ENCODE results near the gene COL25A1. TPM values are rescaled to one million over a fixed set of nuclear protein-coding genes. Genes with fewer than 3 reads are reported as not detected.
"Not testable (repeated sequence)": the region's sequence is repeated elsewhere in the genome, so short reads cannot be mapped to it uniquely, and the experiment has no call there.

Gene COL25A1
- total and polyA plus RNA-seq, 5 donors from 2014 or later = 0.19 TPM; not detected in 4

GRCh38 chr4:109004418-109004817 is 298.0 kb downstream of the COL25A1 start:
- no peak overlapping the region for H3K27ac ChIP-seq (ENCODE audit: insufficient read depth, low read length, poor library complexity, severe bottlenecking)
- DNase-seq = no peak
- H3K36me3 ChIP-seq (ENCODE audit: control insufficient read depth, insufficient read depth, low read length) = no peaks in the 10 kb centered on the region
- no peak overlapping the region for H3K27ac Mint-ChIP-seq
- H3K9me3 ChIP-seq (ENCODE audit: control insufficient read depth in 2 of 2, low read length in 2 of 2) = no peaks in the 10 kb centered on the region
- no peaks in the 10 kb centered on the region for H3K4me1 ChIP-seq (ENCODE audit: control insufficient read depth, insufficient read depth, low read length, poor library complexity, severe bottlenecking)
- no peaks in the 10 kb centered on the region for H3K36me3 Mint-ChIP-seq
- H3K9me3 Mint-ChIP-seq = peaks cover 0 to 4% (median 0%) of the 10 kb centered on the region in 7 donors
- no peaks in the 10 kb centered on the region for H3K27me3 ChIP-seq (ENCODE audit: control insufficient read depth, insufficient read depth, low read length)
- H3K27me3 Mint-ChIP-seq = peaks cover 4% of the 10 kb centered on the region
- no peak overlapping the region for H3K4me3 Mint-ChIP-seq
- ATAC-seq (ENCODE audit: low read depth in 2 of 2) = no peak
- H3K4me3 ChIP-seq (ENCODE audit: low read depth, low read length) = no peak overlapping the region
- H3K4me1 Mint-ChIP-seq = no peaks in the 10 kb centered on the region

GRCh38 chr4:109003964-109004363 is 298.5 kb downstream of the COL25A1 start:
- H3K4me1 ChIP-seq (ENCODE audit: control insufficient read depth, insufficient read depth, low read length, poor library complexity, severe bottlenecking) = no peaks in the 10 kb centered on the region
- Mint-ChIP-seq H3K4me1 (no peaks in the 10 kb centered on the region), H3K27ac (no peak overlapping the region), H3K9me3 (peaks cover 0 to 4% (median 0%) of the 10 kb centered on the region in 7 donors), H3K4me3 (no peak overlapping the region), H3K36me3 (no peaks in the 10 kb centered on the region), H3K27me3 (peaks cover under 1% of the 10 kb centered on the region)
- DNase-seq = no peak
- H3K27ac ChIP-seq (ENCODE audit: insufficient read depth, low read length, poor library complexity, severe bottlenecking) = no peak overlapping the region
- no peaks in the 10 kb centered on the region for H3K27me3 ChIP-seq (ENCODE audit: control insufficient read depth, insufficient read depth, low read length)
- no peaks in the 10 kb centered on the region for H3K9me3 ChIP-seq (ENCODE audit: control insufficient read depth in 2 of 2, low read length in 2 of 2)
- no peak for ATAC-seq (ENCODE audit: low read depth in 2 of 2)
- H3K4me3 ChIP-seq (ENCODE audit: low read depth, low read length) = no peak overlapping the region
- no peaks in the 10 kb centered on the region for H3K36me3 ChIP-seq (ENCODE audit: control insufficient read depth, insufficient read depth, low read length)

GRCh38 chr4:108991551-108992328 is 310.7 kb downstream of the COL25A1 start:
- Mint-ChIP-seq H3K27me3 (no peaks in the 10 kb centered on the region), H3K4me1 (no peaks in the 10 kb centered on the region), H3K36me3 (no peaks in the 10 kb centered on the region), H3K4me3 (no peak overlapping the region), H3K27ac (no peak overlapping the region), H3K9me3 (peaks cover 0 to 6% (median under 1%) of the 10 kb centered on the region in 7 donors)
- Histone ChIP-seq H3K9me3 (ENCODE audit: control insufficient read depth in 2 of 2, low read length in 2 of 2) (no peaks in the 10 kb centered on the region), H3K27me3 (ENCODE audit: control insufficient read depth, insufficient read depth, low read length) (no peaks in the 10 kb centered on the region), H3K27ac (ENCODE audit: insufficient read depth, low read length, poor library complexity, severe bottlenecking) (no peak overlapping the region), H3K36me3 (ENCODE audit: control insufficient read depth, insufficient read depth, low read length) (no peaks in the 10 kb centered on the region), H3K4me3 (ENCODE audit: low read depth, low read length) (no peak overlapping the region), H3K4me1 (ENCODE audit: control insufficient read depth, insufficient read depth, low read length, poor library complexity, severe bottlenecking) (no peaks in the 10 kb centered on the region)
- ATAC-seq (ENCODE audit: low read depth in 2 of 2) = no peak
- DNase-seq = no peak

- no peak overlapping the region for H3K4me3 Mint-ChIP-seq
- Histone ChIP-seq H3K4me1 (ENCODE audit: control insufficient read depth, insufficient read depth, low read length, poor library complexity, severe bottlenecking) (no peaks in the 10 kb centered on the region), H3K4me3 (ENCODE audit: low read depth, low read length) (no peak overlapping the region), H3K27me3 (ENCODE audit: control insufficient read depth, insufficient read depth, low read length) (no peaks in the 10 kb centered on the region), H3K36me3 (ENCODE audit: control insufficient read depth, insufficient read depth, low read length) (no peaks in the 10 kb centered on the region), H3K9me3 (ENCODE audit: control insufficient read depth in 2 of 2, low read length in 2 of 2) (no peaks in the 10 kb centered on the region), H3K27ac (ENCODE audit: insufficient read depth, low read length, poor library complexity, severe bottlenecking) (no peak overlapping the region)
- H3K36me3 Mint-ChIP-seq = no peaks in the 10 kb centered on the region
- no peak for DNase-seq
- H3K9me3 Mint-ChIP-seq = peaks cover 0 to 3% (median 0%) of the 10 kb centered on the region in 7 donors
- no peak overlapping the region for H3K27ac Mint-ChIP-seq
- no peaks in the 10 kb centered on the region for H3K4me1 Mint-ChIP-seq
- H3K27me3 Mint-ChIP-seq = no peaks in the 10 kb centered on the region
- ATAC-seq (ENCODE audit: low read depth in 2 of 2) = no peak
These were observed 313.8 kb downstream of the COL25A1 start for GRCh38 chr4:108988464-108989195.

GRCh38 chr4:108984495-108984894 is 318.0 kb downstream of the COL25A1 start:
- ATAC-seq (ENCODE audit: low read depth in 2 of 2); H3K27me3 Mint-ChIP-seq; H3K9me3 ChIP-seq (ENCODE audit: control insufficient read depth in 2 of 2, low read length in 2 of 2); H3K4me1 ChIP-seq (ENCODE audit: control insufficient read depth, insufficient read depth, low read length, poor library complexity, severe bottlenecking); H3K36me3 ChIP-seq (ENCODE audit: control insufficient read depth, insufficient read depth, low read length); H3K4me3 Mint-ChIP-seq; DNase-seq; H3K9me3 Mint-ChIP-seq; H3K27ac Mint-ChIP-seq; H3K36me3 Mint-ChIP-seq; H3K4me1 Mint-ChIP-seq; H3K4me3 ChIP-seq (ENCODE audit: low read depth, low read length); H3K27ac ChIP-seq (ENCODE audit: insufficient read depth, low read length, poor library complexity, severe bottlenecking); H3K27me3 ChIP-seq (ENCODE audit: control insufficient read depth, insufficient read depth, low read length): not testable (repeated sequence)

- Histone ChIP-seq H3K4me1 (ENCODE audit: control insufficient read depth, insufficient read depth, low read length, poor library complexity, severe bottlenecking) (no peaks in the 10 kb centered on the region), H3K27me3 (ENCODE audit: control insufficient read depth, insufficient read depth, low read length) (no peaks in the 10 kb centered on the region), H3K36me3 (ENCODE audit: control insufficient read depth, insufficient read depth, low read length) (no peaks in the 10 kb centered on the region), H3K27ac (ENCODE audit: insufficient read depth, low read length, poor library complexity, severe bottlenecking) (no peak overlapping the region), H3K9me3 (ENCODE audit: control insufficient read depth in 2 of 2, low read length in 2 of 2) (no peaks in the 10 kb centered on the region), H3K4me3 (ENCODE audit: low read depth, low read length) (no peak overlapping the region)
- H3K4me1 Mint-ChIP-seq = peaks cover 0 to 2% (median under 1%) of the 10 kb centered on the region in 4 donors
- H3K27ac Mint-ChIP-seq = no peak overlapping the region
- H3K4me3 Mint-ChIP-seq = no peak overlapping the region
- peaks cover 0 to 3% (median 0%) of the 10 kb centered on the region in 7 donors for H3K9me3 Mint-ChIP-seq
- no peaks in the 10 kb centered on the region for H3K27me3 Mint-ChIP-seq
- H3K36me3 Mint-ChIP-seq = no peaks in the 10 kb centered on the region
- DNase-seq (no peak), ATAC-seq (ENCODE audit: low read depth in 2 of 2) (no peak)
These were observed 319.9 kb downstream of the COL25A1 start for GRCh38 chr4:108982402-108983185.

- peaks cover 0 to 3% (median 0%) of the 10 kb centered on the region in 7 donors for H3K9me3 Mint-ChIP-seq
- H3K4me1 Mint-ChIP-seq = peaks cover 0 to 2% (median under 1%) of the 10 kb centered on the region in 4 donors
- DNase-seq = no peak
These were observed 321.8 kb downstream of the COL25A1 start for GRCh38 chr4:108980455-108981239.

More at GRCh38 chr4:108980455-108981239, 321.8 kb downstream of the COL25A1 start:
- no peak overlapping the region for H3K27ac Mint-ChIP-seq
- H3K9me3 ChIP-seq (ENCODE audit: control insufficient read depth in 2 of 2, low read length in 2 of 2) = no peaks in the 10 kb centered on the region
- H3K27me3 ChIP-seq (ENCODE audit: control insufficient read depth, insufficient read depth, low read length) = no peaks in the 10 kb centered on the region
- no peaks in the 10 kb centered on the region for H3K27me3 Mint-ChIP-seq
- no peak overlapping the region for H3K4me3 Mint-ChIP-seq
- ATAC-seq (ENCODE audit: low read depth in 2 of 2) = no peak
- no peaks in the 10 kb centered on the region for H3K36me3 Mint-ChIP-seq
- no peak overlapping the region for H3K27ac ChIP-seq (ENCODE audit: insufficient read depth, low read length, poor library complexity, severe bottlenecking)
- no peaks in the 10 kb centered on the region for H3K36me3 ChIP-seq (ENCODE audit: control insufficient read depth, insufficient read depth, low read length)
- H3K4me1 ChIP-seq (ENCODE audit: control insufficient read depth, insufficient read depth, low read length, poor library complexity, severe bottlenecking) = no peaks in the 10 kb centered on the region
- H3K4me3 ChIP-seq (ENCODE audit: low read depth, low read length) = no peak overlapping the region

All from CD4-positive, CD25-positive, alpha-beta regulatory T cell (primary cell).